ENCODE results near the gene PAK3.

GRCh38 chrX:111100191-111100590, 4.2 kb downstream of the PAK3 start:
- TF ChIP-seq EZH2 (IDR thresholded peaks at IDR 0.05; ENCODE audit: borderline replicate concordance, low read depth, low read length, severe bottlenecking) (no peak), CTCF (IDR thresholded peaks at IDR 0.05; ENCODE audit: extremely low read depth in 1 of 2, insufficient read depth in 1 of 2, low read depth in 1 of 2, low read length in 2 of 2) (peak in 1 of 2 donors; percentile 12)
